Esophagus muscularis mucosa (tissue), 4 donors: ENCODE results near the gene PSMB9. TPM values are rescaled to one million over a fixed set of nuclear protein-coding genes. Genes with fewer than 3 reads are reported as not detected.

Experiments used
- DNase-seq: peaks from one replicate; pipeline ENCODE4 v3.0.0-alpha.2; 2017; ENCODE audit errors: extremely low spot score
- H3K27ac ChIP-seq, 4 donors: fragments of 200-600 bp; sonication (generic); replicated peaks in 1 of 4; 1 replicate in 3 of 4; 2 replicates in 1 of 4; pipeline ENCODE4 v1.5.1; 2016 to 2019; ENCODE audit warnings: mild to moderate bottlenecking in 1 of 4
- H3K27me3 ChIP-seq, 4 donors: fragments of 200-600 bp; sonication (generic); one replicate each; pipeline versions ENCODE4 v1.5.1 to v1.6.0; 2016 to 2019
- H3K36me3 ChIP-seq, 4 donors: fragments of 200-600 bp; sonication (generic); one replicate each; pipeline ENCODE4 v1.5.1; 2016 to 2019
- H3K4me1 ChIP-seq, 4 donors: fragments of 200-600 bp; sonication (generic); one replicate each; pipeline ENCODE4 v1.5.1; 2016 to 2019
- H3K4me3 ChIP-seq, 4 donors: fragments of 200-600 bp; sonication (generic); 1 replicate in 2 of 4; 2 replicates in 2 of 4; pipeline ENCODE4 v1.5.1; 2016 to 2019; ENCODE audit warnings: mild to moderate bottlenecking in 4 of 4, moderate library complexity in 1 of 4
- H3K9me3 ChIP-seq, 4 donors: fragments of 200-600 bp; sonication (generic); 1 replicate in 3 of 4; 2 replicates in 1 of 4; pipeline ENCODE4 v1.5.1; 2016 to 2019
- EP300 ChIP-seq: sonication (generic); formaldehyde crosslinking; IDR thresholded peaks from one replicate; pipeline ENCODE4 v1.6.1; 2017; ENCODE audit warnings: antibody characterized with exemption
- POLR2A ChIP-seq: fragments of 450-650 bp; IDR thresholded peaks from one replicate; pipeline ENCODE4 v1.6.1; 2017; ENCODE audit warnings: antibody characterized with exemption, moderate library complexity, mild to moderate bottlenecking, low read depth
- POLR2AphosphoS5 ChIP-seq, 2 donors: sonication (generic); formaldehyde crosslinking; IDR thresholded peaks; one replicate each; pipeline ENCODE4 v1.6.1; 2017; ENCODE audit warnings: antibody characterized with exemption in 2 of 2
- WGBS: methylation state at CpG from one replicate; pipeline ENCODE4 v1.1.5; 2018; 5-methylcytosine and 5-hydroxymethylcytosine counted together
- intact Hi-C: fragments of 100-400 bp; cut with DNase I; formaldehyde crosslinking; loops from one replicate; pipeline ENCODE4 v1.15.1; 2023
- total RNA-seq, 4 donors: library from RNA; depleted of rRNA; stranded (reverse); fragments of >200 nt; gene quantifications; one replicate each; pipeline versions ENCODE4 v1.1.0 to v1.2.1, GENCODE V29; 2016
- TF ChIP-seq, protein P1 (sequence below), 3 experiments: fragments of 200-600 bp in 2 of 3; fragments of 450-650 bp in 1 of 3; sonication (generic) in 2 of 3; IDR thresholded peaks; one replicate each; pipeline ENCODE4 v1.5.1; 2017 to 2019; ENCODE audit warnings: antibody characterized with exemption in 3 of 3, mild to moderate bottlenecking in 2 of 3, moderate library complexity in 1 of 3

PSMB9 gene
- total RNA-seq, 4 donors from 2014 or later: 9.1 to 26.2 (median 20.5) TPM

DNA sequence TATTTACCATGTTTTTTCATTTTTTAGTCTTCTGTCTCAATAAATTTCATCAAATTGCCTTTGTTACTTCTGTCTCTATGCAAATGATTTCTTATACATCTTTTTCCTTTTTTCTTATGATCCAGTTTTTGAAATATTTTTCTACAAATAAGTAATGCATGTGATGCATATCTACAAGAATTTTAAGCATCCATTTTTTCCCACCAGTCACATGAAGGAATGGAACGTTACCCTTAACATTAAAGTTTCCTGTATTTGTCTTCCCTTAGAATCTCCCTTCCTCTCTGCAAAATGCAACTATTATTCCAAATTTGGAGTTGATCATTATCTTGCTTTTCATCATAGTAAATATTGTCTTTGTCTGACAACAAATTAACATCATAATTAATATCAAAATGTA, 35.5 kb downstream of the PSMB9 start:
- Histone ChIP-seq H3K27me3 (no peaks in the 10 kb centered on the region), H3K4me1 (peaks cover 0 to 27% (median 23%) of the 10 kb centered on the region in 4 donors), H3K36me3 (no peaks in the 10 kb centered on the region), H3K27ac (no peak overlapping the region), H3K9me3 (no peaks in the 10 kb centered on the region), H3K4me3 (no peak overlapping the region)
- TF ChIP-seq EP300: no peak
- TF ChIP-seq, protein P1, sequence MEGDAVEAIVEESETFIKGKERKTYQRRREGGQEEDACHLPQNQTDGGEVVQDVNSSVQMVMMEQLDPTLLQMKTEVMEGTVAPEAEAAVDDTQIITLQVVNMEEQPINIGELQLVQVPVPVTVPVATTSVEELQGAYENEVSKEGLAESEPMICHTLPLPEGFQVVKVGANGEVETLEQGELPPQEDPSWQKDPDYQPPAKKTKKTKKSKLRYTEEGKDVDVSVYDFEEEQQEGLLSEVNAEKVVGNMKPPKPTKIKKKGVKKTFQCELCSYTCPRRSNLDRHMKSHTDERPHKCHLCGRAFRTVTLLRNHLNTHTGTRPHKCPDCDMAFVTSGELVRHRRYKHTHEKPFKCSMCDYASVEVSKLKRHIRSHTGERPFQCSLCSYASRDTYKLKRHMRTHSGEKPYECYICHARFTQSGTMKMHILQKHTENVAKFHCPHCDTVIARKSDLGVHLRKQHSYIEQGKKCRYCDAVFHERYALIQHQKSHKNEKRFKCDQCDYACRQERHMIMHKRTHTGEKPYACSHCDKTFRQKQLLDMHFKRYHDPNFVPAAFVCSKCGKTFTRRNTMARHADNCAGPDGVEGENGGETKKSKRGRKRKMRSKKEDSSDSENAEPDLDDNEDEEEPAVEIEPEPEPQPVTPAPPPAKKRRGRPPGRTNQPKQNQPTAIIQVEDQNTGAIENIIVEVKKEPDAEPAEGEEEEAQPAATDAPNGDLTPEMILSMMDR (IDR thresholded peaks at IDR 0.05): no peak
- TF ChIP-seq POLR2A: no peak
- no peak for TF ChIP-seq POLR2AphosphoS5 (IDR thresholded peaks at IDR 0.05)
- no peak for DNase-seq
- intact Hi-C loops: loop anchor here (5.0 kb wide), 1 partner anchor 43 kb away; no protein-coding TSS in a partner anchor
- 31% methylated on average over 1 of the region's 1 CpG for WGBS

DNA sequence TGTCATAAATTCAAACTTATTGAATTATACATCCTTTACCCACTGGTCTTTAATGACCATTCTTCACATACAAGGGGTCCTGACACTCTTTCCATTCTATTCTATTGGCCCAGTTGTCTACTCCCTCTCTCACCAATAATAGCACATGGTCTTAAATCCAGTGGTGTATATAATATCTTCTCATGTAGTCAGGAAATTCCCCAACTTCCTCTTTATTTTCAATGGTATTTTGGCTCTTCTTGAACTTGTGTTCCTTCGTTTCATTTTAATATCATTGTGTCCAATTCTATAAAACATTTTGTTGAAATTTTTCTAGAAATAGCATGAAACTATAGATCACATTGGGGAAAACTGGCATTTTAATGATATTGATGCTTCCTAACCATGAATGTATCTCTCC, 36.8 kb downstream of the PSMB9 start:
- WGBS: 40% methylated on average over 1 of the region's 1 CpG
- Histone ChIP-seq H3K27me3 (no peaks in the 10 kb centered on the region), H3K4me3 (no peak overlapping the region), H3K27ac (no peak overlapping the region), H3K9me3 (no peaks in the 10 kb centered on the region), H3K4me1 (peaks cover 7 to 35% (median 32%) of the 10 kb centered on the region in 4 donors), H3K36me3 (no peaks in the 10 kb centered on the region)
- no peak for TF ChIP-seq EP300
- no peak for TF ChIP-seq POLR2A
- no peak for DNase-seq
- intact Hi-C loops: no loop called here

DNA sequence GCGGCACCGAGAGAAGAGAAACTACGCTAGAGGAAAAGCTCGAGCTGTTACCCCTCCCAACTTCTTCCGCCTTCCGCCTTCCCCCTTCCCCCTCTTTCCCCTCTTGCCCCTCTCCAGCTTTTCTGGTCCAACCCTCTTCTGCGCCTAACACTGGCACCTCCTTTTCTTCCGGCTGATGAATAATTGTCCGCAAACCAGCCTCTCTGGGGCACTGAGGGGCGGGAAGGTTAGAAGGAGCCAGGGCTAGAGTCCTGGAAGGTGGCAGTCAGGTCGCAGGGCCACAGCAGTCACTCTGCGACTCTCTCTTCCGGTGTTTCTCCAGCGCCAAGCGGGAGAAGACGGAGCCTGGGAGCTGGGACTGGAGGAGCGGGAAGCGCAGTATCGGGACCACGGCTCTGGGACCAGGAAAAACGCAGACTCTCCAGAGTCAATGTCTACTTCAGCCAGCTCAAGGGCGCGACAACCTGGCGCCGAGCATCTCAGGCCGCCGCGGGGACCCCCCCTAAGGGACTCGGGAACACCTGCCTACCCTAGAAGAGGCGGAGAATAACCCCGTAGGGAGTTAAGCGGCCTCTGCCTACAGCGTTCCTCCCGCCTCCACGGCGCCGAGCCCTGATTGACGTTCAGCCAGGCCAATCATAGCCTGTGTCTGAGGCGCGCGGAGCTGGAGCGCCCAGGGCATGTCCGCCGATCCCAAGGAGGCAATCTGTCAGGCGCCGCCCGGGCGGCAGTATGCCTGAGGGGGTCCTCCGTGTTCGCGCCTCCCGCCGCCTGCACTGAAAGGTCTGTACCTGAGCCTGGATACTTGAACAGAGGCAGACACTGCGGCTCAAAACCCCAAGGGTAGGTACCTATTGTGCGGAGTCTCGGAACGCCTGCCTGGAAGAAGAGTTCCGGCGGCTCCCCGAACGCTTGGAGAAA, 40.4 kb downstream of the PSMB9 start:
- under 1% methylated on average over 34 of the region's 61 CpGs for WGBS
- TF ChIP-seq POLR2AphosphoS5 (IDR thresholded peaks at IDR 0.05) (peak; percentile 87 to 92), POLR2A (peak; percentile 16), EP300 (no peak)
- TF ChIP-seq, protein P1 (IDR thresholded peaks at IDR 0.05): no peak
- H3K27me3 ChIP-seq: no peaks in the 10 kb centered on the region
- DNase-seq: peak; percentile 98
- H3K4me1 ChIP-seq: peaks cover 7 to 29% (median 17%) of the 10 kb centered on the region in 4 donors
- H3K36me3 ChIP-seq: no peaks in the 10 kb centered on the region
- peak overlapping the region; percentile 83 to 95 (median 92) for H3K27ac ChIP-seq
- H3K9me3 ChIP-seq: no peaks in the 10 kb centered on the region
- H3K4me3 ChIP-seq: peak overlapping the region; percentile 66 to 83 (median 76)
- intact Hi-C loops: no loop called here

DNA sequence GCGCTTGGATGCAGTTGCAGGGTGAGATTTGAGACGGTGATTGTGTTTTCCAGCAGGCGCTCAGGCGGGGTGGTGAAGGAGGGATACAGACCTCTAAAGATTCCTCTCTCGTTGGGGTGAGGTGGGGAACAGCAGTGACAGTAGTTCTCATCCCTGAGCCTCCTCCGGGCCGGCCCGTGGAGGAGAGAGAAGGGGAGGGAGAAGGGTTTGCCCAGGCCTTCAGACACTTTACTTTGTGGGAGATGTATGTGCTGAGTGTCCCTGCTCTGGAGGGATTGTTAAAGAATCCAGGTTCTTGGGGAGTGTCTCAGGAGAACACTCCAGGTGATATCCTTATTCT, 41.0 kb downstream of the PSMB9 start:
- WGBS: 0% methylated on average over 8 of the region's 8 CpGs
- TF ChIP-seq POLR2AphosphoS5 (IDR thresholded peaks at IDR 0.05) (no peak), EP300 (no peak), POLR2A (no peak)
- TF ChIP-seq, protein P1 (IDR thresholded peaks at IDR 0.05): no peak
- no peaks in the 10 kb centered on the region for H3K9me3 ChIP-seq
- H3K36me3 ChIP-seq: no peaks in the 10 kb centered on the region
- peak overlapping the region; percentile 83 to 95 (median 92) for H3K27ac ChIP-seq
- DNase-seq: no peak
- peaks cover 7 to 29% (median 17%) of the 10 kb centered on the region in 4 donors for H3K4me1 ChIP-seq
- no peaks in the 10 kb centered on the region for H3K27me3 ChIP-seq
- H3K4me3 ChIP-seq: peak overlapping the region; percentile 66 to 83 (median 76)
- intact Hi-C loops: no loop called here

DNA sequence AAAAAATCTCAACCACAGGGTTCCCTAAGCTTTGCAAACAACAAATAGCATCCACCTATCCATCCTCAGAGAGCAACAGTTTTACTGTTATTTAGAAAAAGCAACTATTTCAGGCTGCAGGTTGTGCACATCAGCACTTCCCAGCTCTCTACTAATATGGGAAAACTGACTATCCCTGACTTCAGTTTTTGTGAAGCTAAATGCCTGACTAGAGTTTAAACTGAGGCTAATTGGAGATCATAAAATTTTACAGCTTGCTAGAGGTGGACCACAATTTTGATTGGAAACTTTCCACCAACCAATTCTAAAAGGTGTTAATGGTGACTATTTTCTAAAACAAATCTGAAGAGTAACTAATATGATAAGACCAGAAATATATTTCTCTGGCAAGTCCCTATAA, 50.0 kb downstream of the PSMB9 start:
- Histone ChIP-seq H3K4me3 (no peak overlapping the region), H3K27me3 (no peaks in the 10 kb centered on the region), H3K4me1 (no peaks in the 10 kb centered on the region), H3K36me3 (peaks cover 0 to 7% (median 0%) of the 10 kb centered on the region in 4 donors), H3K9me3 (no peaks in the 10 kb centered on the region), H3K27ac (no peak overlapping the region)
- DNase-seq: no peak
- intact Hi-C loops: no loop called here
- TF ChIP-seq POLR2AphosphoS5 (IDR thresholded peaks at IDR 0.05): no peak
- TF ChIP-seq, protein P1 (IDR thresholded peaks at IDR 0.05): no peak
- TF ChIP-seq EP300: no peak
- no peak for TF ChIP-seq POLR2A
